SKM-1 treated with dmso at 0.1 percent for 144 hours (cell line): ENCODE data around the gene LMNB1.
"Not testable (repeated sequence)": the region's sequence is repeated elsewhere in the genome, so short reads cannot be mapped to it uniquely, and the experiment has no call there.

ENCODE experiments used
- DNase-seq: peaks from one replicate; lab custom pipeline; 2025; ENCODE audit not compliant: unreplicated experiment; lab: John Stamatoyannopoulos, UW

The LMNB1 gene

GRCh38 chr5:126818736-126819135 lies 41.8 kb downstream of the LMNB1 start:
- DNase-seq, result no peak

GRCh38 chr5:126819253-126819652 lies 42.3 kb downstream of the LMNB1 start:
- DNase-seq, result no peak

- DNase-seq, result no peak
Measured at GRCh38 chr5:126826619-126827215, 49.8 kb downstream of the LMNB1 start.

GRCh38 chr5:126829098-126829497 lies 52.2 kb downstream of the LMNB1 start:
- DNase-seq, result no peak

GRCh38 chr5:126830061-126830460 lies 53.1 kb downstream of the LMNB1 start:
- DNase-seq, result no peak

- DNase-seq, result no peak
Measured at GRCh38 chr5:126831156-126831555, 54.2 kb downstream of the LMNB1 start.

- no peak for DNase-seq
Measured at GRCh38 chr5:126836778-126837177, 59.8 kb downstream of the LMNB1 start.

GRCh38 chr5:126837242-126837641 lies 60.3 kb downstream of the LMNB1 start:
- no peak for DNase-seq

- DNase-seq, result no peak
Measured at GRCh38 chr5:126837906-126838539, 61.1 kb downstream of the LMNB1 start.

GRCh38 chr5:126839407-126839806 lies 62.5 kb downstream of the LMNB1 start:
- DNase-seq, result not testable (repeated sequence)

- DNase-seq, result not testable (repeated sequence)
Measured at GRCh38 chr5:126843375-126843774, 66.4 kb downstream of the LMNB1 start.

GRCh38 chr5:126845470-126846070 lies 68.6 kb downstream of the LMNB1 start:
- peak; percentile 58 for DNase-seq

GRCh38 chr5:126846344-126846743 lies 69.4 kb downstream of the LMNB1 start:
- DNase-seq, result no peak

- no peak for DNase-seq
Measured at GRCh38 chr5:126846744-126847455, 70.0 kb downstream of the LMNB1 start.

GRCh38 chr5:126847456-126847820 lies 70.5 kb downstream of the LMNB1 start:
- no peak for DNase-seq

- no peak for DNase-seq
Measured at GRCh38 chr5:126847826-126848251, 70.9 kb downstream of the LMNB1 start.

- no peak for DNase-seq
Measured at GRCh38 chr5:126848253-126848652, 71.3 kb downstream of the LMNB1 start.

- no peak for DNase-seq
Measured at GRCh38 chr5:126849101-126849678, 72.3 kb downstream of the LMNB1 start.

GRCh38 chr5:126851501-126852011 lies 74.6 kb downstream of the LMNB1 start:
- no peak for DNase-seq

- no peak for DNase-seq
Measured at GRCh38 chr5:126852091-126852571, 75.2 kb downstream of the LMNB1 start.

- no peak for DNase-seq
Measured at GRCh38 chr5:126852841-126853271, 75.9 kb downstream of the LMNB1 start.
